Endodermal cell (in vitro differentiated cells): Measurements from ENCODE around the gene CMTM7. TPM values are rescaled to one million over a fixed set of nuclear protein-coding genes. Genes with fewer than 3 reads are reported as not detected.

Experiments
- DNase-seq: peaks from one replicate; pipeline ENCODE4 v3.0.0-alpha.2; 2017
- H3K27ac ChIP-seq: 2 replicates; pipeline ENCODE4 v1.5.1; 2013; ENCODE audit warnings: mild to moderate bottlenecking, low read depth, low read length, moderate library complexity
- H3K27me3 ChIP-seq: 2 replicates; pipeline ENCODE4 v1.6.1; 2013; ENCODE audit warnings: mild to moderate bottlenecking, low read length, moderate library complexity; ENCODE audit not compliant: insufficient read depth, control insufficient read depth, poor library complexity, severe bottlenecking
- H3K36me3 ChIP-seq: 2 replicates; pipeline ENCODE4 v1.7.0; 2013; ENCODE audit warnings: mild to moderate bottlenecking, low read length, moderate library complexity; ENCODE audit not compliant: control insufficient read depth, insufficient read depth
- H3K4me1 ChIP-seq: one replicate; pipeline ENCODE4 v1.7.0; 2013; ENCODE audit warnings: low read length; ENCODE audit not compliant: control insufficient read depth, insufficient read depth
- H3K4me3 ChIP-seq: 2 replicates; pipeline ENCODE4 v1.5.1; 2013; ENCODE audit warnings: mild to moderate bottlenecking, low read length, moderate library complexity
- H3K9ac ChIP-seq: 2 replicates; pipeline ENCODE4 v1.6.1; 2013; ENCODE audit warnings: mild to moderate bottlenecking, low read length, moderate library complexity; ENCODE audit not compliant: poor library complexity, severe bottlenecking; ENCODE audit errors: extremely low read depth
- H3K9me3 ChIP-seq: 2 replicates; pipeline ENCODE4 v1.6.1; 2013; ENCODE audit warnings: mild to moderate bottlenecking, low read length, moderate library complexity; ENCODE audit not compliant: control insufficient read depth
- H3K27ac Mint-ChIP-seq: 2 replicates; pipeline ENCODE4 v1.8.0; 2020; ENCODE audit warnings: mixed read lengths
- H3K27me3 Mint-ChIP-seq: 2 replicates; pipeline ENCODE4 v1.8.0; 2021; ENCODE audit warnings: mild to moderate bottlenecking, mixed read lengths; ENCODE audit not compliant: insufficient read depth
- H3K36me3 Mint-ChIP-seq: 2 replicates; pipeline ENCODE4 v1.8.0; 2020; ENCODE audit warnings: low read depth, mixed read lengths
- H3K4me1 Mint-ChIP-seq: 2 replicates; pipeline ENCODE4 v1.8.0; 2020; ENCODE audit warnings: mixed read lengths
- H3K4me3 Mint-ChIP-seq: 2 replicates; pipeline ENCODE4 v1.8.0; 2020; ENCODE audit warnings: mild to moderate bottlenecking, moderate library complexity, mixed read lengths
- H3K9me3 Mint-ChIP-seq: 2 replicates; pipeline ENCODE4 v1.8.0; 2020; ENCODE audit warnings: mild to moderate bottlenecking, mixed read lengths
- CTCF ChIP-seq: fragments of 200-600 bp; sonication (generic); conservative IDR thresholded peaks from 2 replicates; pipeline ENCODE4 v1.5.0; 2021; ENCODE audit warnings: antibody characterized with exemption, mild to moderate bottlenecking
- WGBS, 2 experiments: methylation state at CpG; one replicate each; pipeline versions ENCODE4 v1.1.5 to v1.1.7; 2013; ENCODE audit warnings: missing lambda C conversion rate in 2 of 2, mixed read lengths in 1 of 2; ENCODE audit not compliant: insufficient coverage in 1 of 2, insufficient read length in 1 of 2; 5-methylcytosine and 5-hydroxymethylcytosine counted together
- total RNA-seq, 2 donors: library from RNA; stranded (reverse); fragmentation: NEBNext Ultra II Directional in 1 of 2; extraction: Animal tissue kit (Norgen Biotek cat#: 25700) in 1 of 2; gene quantifications; 2 replicates in 1 of 2; 3 replicates in 1 of 2; pipeline ENCODE4 v1.2.1, GENCODE V29; 2021

The CMTM7 gene
- total RNA-seq, 2 donors from 2014 or later: 11.1 TPM

GRCh38 chr3:32349184-32349583 is 42.5 kb upstream of the CMTM7 start:
- peaks cover 21% of the 10 kb centered on the region for H3K4me1 Mint-ChIP-seq

DNA sequence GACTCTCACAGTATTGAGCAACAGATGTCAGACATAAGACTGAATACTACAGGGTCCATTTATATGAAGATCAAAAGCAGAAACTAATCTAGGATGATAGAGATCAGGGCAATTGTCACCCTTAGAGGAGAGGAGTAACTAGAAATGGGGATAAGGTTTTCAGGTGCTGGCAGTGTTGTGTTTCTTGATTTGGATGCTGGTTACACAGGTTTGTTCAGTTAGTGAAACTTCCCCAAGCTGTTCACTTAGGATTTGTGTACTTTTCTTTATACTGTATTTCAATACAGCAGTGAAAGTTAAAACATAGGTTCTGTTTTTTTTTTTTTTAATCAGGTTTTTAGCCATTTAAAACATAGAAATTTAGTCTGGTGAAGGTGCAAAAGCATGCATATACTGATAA is 39.1 kb upstream of the CMTM7 start:
- H3K9ac ChIP-seq: no peak overlapping the region
- Mint-ChIP-seq H3K27ac (no peak overlapping the region), H3K9me3 (no peaks in the 10 kb centered on the region), H3K36me3 (no peaks in the 10 kb centered on the region), H3K4me3 (no peak overlapping the region), H3K4me1 (peaks cover 17% of the 10 kb centered on the region), H3K27me3 (no peaks in the 10 kb centered on the region)
- no peak overlapping the region for H3K4me3 ChIP-seq
- TF ChIP-seq CTCF: no peak
- no peak for DNase-seq
- H3K9me3 ChIP-seq: no peaks in the 10 kb centered on the region
- H3K4me1 ChIP-seq: peaks cover 6% of the 10 kb centered on the region
- H3K27me3 ChIP-seq: no peaks in the 10 kb centered on the region
- no peak overlapping the region for H3K27ac ChIP-seq
- no peaks in the 10 kb centered on the region for H3K36me3 ChIP-seq

More at GRCh38 chr3:32349184-32349583, 42.5 kb upstream of the CMTM7 start:
- WGBS, 2 experiments: 95 to 97% methylated on average over 2 of the region's 2 CpGs
- TF ChIP-seq CTCF: no peak
- Histone ChIP-seq H3K36me3 (no peaks in the 10 kb centered on the region), H3K4me1 (no peaks in the 10 kb centered on the region), H3K4me3 (no peak overlapping the region), H3K9me3 (no peaks in the 10 kb centered on the region), H3K9ac (no peak overlapping the region), H3K27me3 (no peaks in the 10 kb centered on the region), H3K27ac (no peak overlapping the region)
- H3K27ac Mint-ChIP-seq: no peak overlapping the region
- H3K4me3 Mint-ChIP-seq: no peak overlapping the region
- DNase-seq: no peak
- no peaks in the 10 kb centered on the region for H3K36me3 Mint-ChIP-seq
- H3K9me3 Mint-ChIP-seq: no peaks in the 10 kb centered on the region
- no peaks in the 10 kb centered on the region for H3K27me3 Mint-ChIP-seq

DNA sequence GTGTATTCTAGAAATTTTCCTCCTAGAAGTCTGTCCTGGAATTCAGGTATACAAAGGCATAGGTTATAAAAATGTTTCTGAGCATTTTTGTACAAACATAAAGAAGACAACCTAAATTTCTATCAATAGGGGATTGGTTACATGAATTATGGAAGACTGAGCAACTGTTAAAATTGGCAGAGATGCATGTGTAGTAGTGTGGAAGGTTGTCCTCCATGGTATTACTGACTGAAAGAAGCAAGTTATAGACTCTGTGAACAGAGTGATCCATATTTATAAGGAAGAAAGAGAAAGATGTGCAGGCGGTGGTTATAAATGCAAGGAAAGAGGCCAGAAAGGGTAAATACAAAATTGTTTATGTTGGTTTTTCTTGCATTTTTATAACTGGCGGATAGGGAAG is 38.3 kb upstream of the CMTM7 start:
- Mint-ChIP-seq H3K27ac (no peak overlapping the region), H3K27me3 (no peaks in the 10 kb centered on the region), H3K36me3 (no peaks in the 10 kb centered on the region), H3K9me3 (no peaks in the 10 kb centered on the region), H3K4me1 (peaks cover 14% of the 10 kb centered on the region), H3K4me3 (no peak overlapping the region)
- Histone ChIP-seq H3K9ac (no peak overlapping the region), H3K4me3 (no peak overlapping the region), H3K9me3 (no peaks in the 10 kb centered on the region), H3K36me3 (no peaks in the 10 kb centered on the region), H3K27ac (no peak overlapping the region), H3K27me3 (no peaks in the 10 kb centered on the region), H3K4me1 (peaks cover 6% of the 10 kb centered on the region)
- no peak for DNase-seq
- 92 to 100% methylated on average over 2 of the region's 2 CpGs for WGBS, 2 experiments
- TF ChIP-seq CTCF: no peak
